NOMO-1 treated with dmso at 0.1 percent for 144 hours (cell line): ENCODE results near the gene RRAD.
"Not testable (repeated sequence)": the region's sequence is repeated elsewhere in the genome, so short reads cannot be mapped to it uniquely, and the experiment has no call there.

Experiments
- DNase-seq: peaks from one replicate; lab custom pipeline; 2025; ENCODE audit not compliant: unreplicated experiment; lab: John Stamatoyannopoulos, UW

The RRAD gene

GRCh38 chr16:66925322-66925840, at the start of gene RRAD:
Gene RRAD, minus strand, starts transcription at chr16:66925535. Its CDS starts 356 bp downstream, at chr16:66925179.
- DNase-seq: no peak

- not testable (repeated sequence) for DNase-seq
Measured at GRCh38 chr16:66974932-66975246, 49.6 kb upstream of the RRAD start.

GRCh38 chr16:66974156-66974931, 49.0 kb upstream of the RRAD start:
- not testable (repeated sequence) for DNase-seq

GRCh38 chr16:66973716-66974115, 48.4 kb upstream of the RRAD start:
- DNase-seq: no peak

- DNase-seq: no peak
Measured at GRCh38 chr16:66972983-66973382, 47.6 kb upstream of the RRAD start.

- no peak for DNase-seq
Measured at GRCh38 chr16:66970775-66971720, 45.7 kb upstream of the RRAD start.

GRCh38 chr16:66968847-66969246, 43.5 kb upstream of the RRAD start:
- no peak for DNase-seq

- DNase-seq: no peak
Measured at GRCh38 chr16:66964049-66964448, 38.7 kb upstream of the RRAD start.

- DNase-seq: no peak
Measured at GRCh38 chr16:66961914-66962313, 36.6 kb upstream of the RRAD start.

- DNase-seq: peak; percentile 48
Measured at GRCh38 chr16:66961065-66961744, 35.9 kb upstream of the RRAD start, which contains the start of gene CES3. Gene CES3, plus strand, starts transcription at chr16:66961266. Its CDS starts 42 bp downstream, at chr16:66961308.

- DNase-seq: no peak
Measured at GRCh38 chr16:66960270-66960669, 34.9 kb upstream of the RRAD start.

GRCh38 chr16:66959704-66960161, 34.4 kb upstream of the RRAD start:
- DNase-seq: peak; percentile 43

- DNase-seq: no peak
Measured at GRCh38 chr16:66958857-66959703, 33.7 kb upstream of the RRAD start.

GRCh38 chr16:66956154-66956457, 30.8 kb upstream of the RRAD start:
- DNase-seq: not testable (repeated sequence)

- not testable (repeated sequence) for DNase-seq
Measured at GRCh38 chr16:66955363-66956153, 30.2 kb upstream of the RRAD start.

GRCh38 chr16:66954097-66954659, 28.8 kb upstream of the RRAD start:
- peak; percentile 9 for DNase-seq

- no peak for DNase-seq
Measured at GRCh38 chr16:66953462-66954096, 28.2 kb upstream of the RRAD start.

- no peak for DNase-seq
Measured at GRCh38 chr16:66952430-66953110, 27.2 kb upstream of the RRAD start.
